ENCODE data around the gene PMP22.
"Not testable (repeated sequence)": the region's sequence is repeated elsewhere in the genome, so short reads cannot be mapped to it uniquely, and the experiment has no call there.

PMP22 gene

GRCh38 chr17:15200574-15200973 lies 64.6 kb downstream of the PMP22 start:
- DNase-seq = not testable (repeated sequence)

DNA sequence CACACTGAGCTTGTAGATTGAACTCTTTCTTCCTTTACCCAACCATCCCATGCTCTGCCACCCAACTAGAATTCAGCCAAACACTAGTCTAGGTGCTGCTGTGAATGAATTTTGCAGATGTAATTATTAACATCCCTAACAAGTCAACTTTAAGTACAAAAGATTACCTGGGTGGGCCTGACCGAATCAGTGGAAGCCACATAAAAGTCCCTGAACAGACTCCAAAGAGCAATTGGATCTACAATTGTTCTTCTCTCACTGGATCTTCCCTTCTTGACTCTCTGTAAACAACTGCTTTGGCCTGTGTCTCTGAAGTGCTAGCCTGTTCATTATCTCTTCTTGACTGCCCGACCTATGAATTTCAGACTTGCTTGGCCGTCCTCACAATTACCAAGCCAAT lies 67.9 kb downstream of the PMP22 start:
- DNase-seq = no peak

DNA sequence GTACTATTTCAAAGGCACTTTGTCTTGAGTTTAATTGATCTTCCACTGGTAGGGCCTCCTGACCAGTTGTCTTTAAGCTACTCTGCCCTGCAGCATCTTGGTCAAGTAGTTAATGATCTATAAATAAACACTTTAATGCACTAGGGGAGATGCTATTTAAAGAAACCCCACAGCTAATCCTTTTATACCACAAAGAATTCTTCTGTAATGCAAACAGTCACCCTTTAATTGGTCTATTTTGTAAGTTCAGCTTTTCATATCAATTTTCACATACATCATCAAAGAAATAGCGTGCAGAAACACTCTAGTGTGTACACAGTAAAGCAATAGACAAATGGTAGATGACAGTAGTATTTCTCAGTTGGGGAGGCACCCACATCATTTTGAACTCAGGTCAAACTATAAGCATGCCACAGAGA lies 70.3 kb downstream of the PMP22 start:
- DNase-seq = no peak

GRCh38 chr17:15185625-15185991 lies 79.5 kb downstream of the PMP22 start:
- no peak for DNase-seq

DNA sequence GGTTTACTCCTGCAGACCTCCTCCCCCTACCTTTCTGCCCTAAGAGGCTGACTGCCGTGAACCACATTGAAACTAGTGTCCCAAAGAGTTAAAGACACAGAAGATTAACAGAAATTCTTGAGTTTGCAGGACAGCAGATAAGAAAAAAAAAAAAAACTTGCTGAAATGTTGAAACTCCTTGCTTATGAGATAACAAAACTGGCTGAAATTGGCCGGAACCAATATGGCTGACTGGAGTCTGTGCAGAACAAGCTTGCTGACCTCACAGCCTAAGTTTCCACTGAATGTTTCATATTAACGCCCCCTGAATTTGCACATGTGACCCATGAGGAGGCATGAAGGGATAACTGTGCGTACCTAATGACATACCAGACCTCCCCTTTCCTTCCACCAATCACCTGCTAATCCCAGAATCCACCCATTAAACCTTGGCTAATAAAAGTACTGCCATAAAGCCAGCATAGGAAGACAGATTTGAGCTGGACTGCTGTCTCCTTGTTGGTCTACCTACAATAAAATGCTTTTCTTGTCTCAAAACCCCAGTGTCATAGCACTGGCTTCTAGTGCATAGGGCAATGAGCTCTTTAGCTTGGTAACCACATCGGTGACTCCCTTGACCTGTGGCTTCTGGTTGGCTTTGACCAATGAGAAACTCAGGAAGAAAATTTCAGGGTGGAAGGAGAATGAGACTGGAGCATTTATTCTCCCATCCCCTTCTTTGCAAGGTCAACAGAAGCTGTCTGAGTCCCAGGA lies 80.1 kb downstream of the PMP22 start:
- no peak for DNase-seq

DNA sequence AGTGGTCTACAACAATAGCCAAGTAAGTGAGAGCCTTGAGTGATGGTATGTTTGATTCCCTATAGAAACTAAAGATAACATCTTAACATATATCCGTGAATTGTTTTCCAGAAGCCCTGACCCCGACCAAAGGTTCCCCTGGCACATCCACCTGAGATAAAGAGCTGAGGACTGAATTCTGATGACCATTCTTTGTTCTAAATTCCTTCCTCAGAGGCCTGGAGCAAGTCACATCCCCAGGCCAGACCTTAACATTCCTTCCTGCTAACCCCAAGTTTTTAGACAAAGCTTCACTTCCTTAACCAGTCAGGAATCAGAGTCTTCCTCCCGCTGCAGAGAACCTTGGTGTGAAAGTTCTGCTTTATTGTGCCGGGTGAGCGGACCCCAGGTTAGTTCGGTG lies 83.3 kb downstream of the PMP22 start:
- no peak for DNase-seq

DNA sequence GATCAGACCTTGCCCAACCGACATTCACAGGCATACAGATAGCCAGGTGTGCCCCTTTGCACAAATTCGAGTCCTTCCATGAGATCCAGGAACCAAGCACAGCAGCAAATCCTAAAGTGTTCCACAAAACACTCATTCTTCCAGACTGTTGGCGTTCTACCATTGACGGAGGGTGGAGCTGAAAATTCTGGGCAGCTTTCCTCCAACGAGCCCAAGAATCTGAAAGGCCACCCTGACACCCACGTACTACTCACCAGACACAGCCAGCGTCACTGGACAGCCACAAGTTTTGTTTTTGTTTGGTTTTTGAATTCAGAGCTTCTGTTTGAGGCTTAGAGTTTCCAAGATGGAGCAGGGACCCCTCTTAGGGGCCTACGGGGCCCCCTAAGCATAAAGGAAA lies 83.8 kb downstream of the PMP22 start:
- no peak for DNase-seq

- DNase-seq = no peak
Observed at GRCh38 chr17:15180121-15180561, 85.0 kb downstream of the PMP22 start.

Measured in stimulated activated CD8-positive, alpha-beta memory T cell treated with anti-CD3 and anti-CD28 coated beads, Interleukin-4, amount 100 ng/mL, for 48 hours (primary cell).